HL-60 (cell line): Measurements from ENCODE around the gene NFYC.

ENCODE experiments used
- CTCF ChIP-seq: IDR thresholded peaks from one replicate; pipeline ENCODE4 v1.5.1; 2011; ENCODE audit warnings: low read length, control low read depth, inconsistent platforms; ENCODE audit not compliant: insufficient read depth
- GABPA ChIP-seq: IDR thresholded peaks from 2 replicates; pipeline ENCODE4 v1.6.1; 2012; ENCODE audit warnings: low read depth
- POLR2AphosphoS5 ChIP-seq: IDR thresholded peaks from 2 replicates; pipeline ENCODE4 v1.6.1; 2012; ENCODE audit warnings: low read depth
- REST ChIP-seq: IDR thresholded peaks from 2 replicates; pipeline ENCODE4 v1.6.1; 2012; ENCODE audit warnings: low read depth; ENCODE audit not compliant: insufficient replicate concordance
- SPI1 ChIP-seq: IDR thresholded peaks from 2 replicates; pipeline ENCODE4 v1.6.1; 2012; ENCODE audit warnings: low read depth, mild to moderate bottlenecking, borderline replicate concordance

- TF ChIP-seq CTCF (no peak), POLR2AphosphoS5 (no peak), REST (no peak), GABPA (no peak), SPI1 (no peak)
Observed at GRCh38 chr1:40664791-40665190, 26.7 kb upstream of the NFYC start.
